Transverse colon (tissue), 4 donors: ENCODE data around the gene NCS1.

ENCODE experiments used
- CTCF ChIP-seq, 5 experiments: fragments of 200-600 bp in 3 of 5; fragments of 450-650 bp in 2 of 5; sonication (generic) in 3 of 5; IDR thresholded peaks; 1 replicate in 2 of 5; 2 replicates in 3 of 5; pipeline ENCODE4 v1.5.1; 2016 to 2017; ENCODE audit warnings: antibody characterized with exemption in 5 of 5, inconsistent platforms in 3 of 5, mild to moderate bottlenecking in 2 of 5, moderate library complexity in 1 of 5
- EP300 ChIP-seq: sonication (generic); formaldehyde crosslinking; IDR thresholded peaks from one replicate; pipeline ENCODE4 v1.6.1; 2017; ENCODE audit warnings: antibody characterized with exemption, low read depth
- POLR2A ChIP-seq: fragments of 450-650 bp; IDR thresholded peaks from one replicate; pipeline ENCODE4 v1.6.1; 2016; ENCODE audit warnings: antibody characterized with exemption, mild to moderate bottlenecking, moderate library complexity
- POLR2AphosphoS5 ChIP-seq, 3 donors: sonication (generic); formaldehyde crosslinking; IDR thresholded peaks; one replicate each; pipeline ENCODE4 v1.6.1; 2016; ENCODE audit warnings: antibody characterized with exemption in 3 of 3

GRCh38 chr9:130177898-130178805 lies 5.9 kb downstream of the NCS1 start:
- TF ChIP-seq CTCF (IDR thresholded peaks at IDR 0.05) = no peak
- no peak for TF ChIP-seq EP300
- no peak for TF ChIP-seq POLR2A
- no peak for TF ChIP-seq POLR2AphosphoS5 (IDR thresholded peaks at IDR 0.05)
